Limb (tissue), 2 donors: ENCODE measurements around the gene ACOT11.

ENCODE experiments used
- DNase-seq, 2 donors: peaks; one replicate each; pipeline ENCODE4 v3.0.0-alpha.2; 2016; ENCODE audit errors: extremely low spot score in 2 of 2

ACOT11 gene

GRCh38 chr1:54645806-54646676, 98.0 kb downstream of the ACOT11 start:
- DNase-seq: no peak

GRCh38 chr1:54649130-54649898, 101.3 kb downstream of the ACOT11 start:
- no peak for DNase-seq

- DNase-seq: no peak
These were observed 101.9 kb downstream of the ACOT11 start for GRCh38 chr1:54649921-54650320.

GRCh38 chr1:54650417-54650816, 102.4 kb downstream of the ACOT11 start:
- DNase-seq: no peak

GRCh38 chr1:54651608-54652007, 103.6 kb downstream of the ACOT11 start:
- DNase-seq: no peak

- no peak for DNase-seq
These were observed 104.1 kb downstream of the ACOT11 start for GRCh38 chr1:54652168-54652567.

- no peak for DNase-seq
These were observed 105.0 kb downstream of the ACOT11 start for GRCh38 chr1:54653036-54653435.

GRCh38 chr1:54658164-54658913, 110.3 kb downstream of the ACOT11 start:
- DNase-seq: no peak
